Stimulated activated CD4-positive, alpha-beta T cell treated with anti-CD3 and anti-CD28 coated beads, Interleukin-15, amount 100 ng/mL, for 1 hour (primary cell): ENCODE data around the gene SELENOW.
"Not testable (repeated sequence)": the region's sequence is repeated elsewhere in the genome, so short reads cannot be mapped to it uniquely, and the experiment has no call there.

Experiments
- DNase-seq, 2 donors: peaks; one replicate each; pipeline ENCODE4 v3.0.0-alpha.2; 2020; ENCODE audit warnings: low read depth in 1 of 2, low spot score in 1 of 2

The SELENOW gene

DNA sequence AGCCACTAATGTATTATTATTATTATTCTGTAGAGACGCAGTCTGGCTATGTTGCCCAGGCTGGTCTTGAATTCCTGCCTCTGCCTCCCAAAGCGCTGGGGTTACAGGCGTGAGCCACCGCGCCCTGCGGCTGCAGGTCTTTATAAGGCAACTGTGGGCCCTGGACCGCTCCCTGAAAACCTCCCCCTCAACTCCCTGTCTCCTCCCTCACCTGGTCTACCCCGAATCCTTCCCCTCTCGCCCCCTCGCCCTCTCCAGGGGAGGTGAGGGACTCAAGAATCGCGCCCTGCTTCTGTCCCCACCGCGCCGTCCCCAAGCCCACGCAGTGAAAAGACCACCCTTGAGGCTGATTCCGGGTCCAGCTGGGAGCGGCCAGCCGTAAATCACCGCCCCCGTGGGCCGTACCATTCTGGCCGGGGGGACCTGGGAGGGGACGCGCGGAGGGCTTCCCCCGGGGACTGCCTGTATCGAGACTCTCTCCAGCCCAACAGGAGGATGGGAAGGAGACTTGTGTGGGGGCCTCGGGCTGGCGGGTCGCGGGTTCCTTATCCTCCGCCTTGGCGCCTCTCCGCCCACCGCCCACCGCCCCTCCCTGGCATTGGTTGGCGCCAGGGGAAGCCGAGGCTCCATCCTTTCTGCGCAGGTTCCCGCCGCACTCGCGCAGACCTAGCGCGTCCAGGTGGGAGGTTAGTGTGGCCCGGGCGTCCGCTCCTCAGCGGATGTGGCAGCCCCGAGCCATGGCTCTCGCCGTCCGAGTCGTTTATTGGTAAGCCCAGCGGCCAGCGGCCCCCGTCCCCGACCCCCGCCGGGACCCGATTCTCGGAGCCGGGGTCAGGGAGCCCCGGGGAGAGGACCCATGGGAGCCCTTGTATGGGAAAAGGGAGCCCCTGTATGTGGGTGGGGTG lies at the start of gene SELENOW:
SELENOW (plus strand) TSS at position 655 of the 905 bp plus-strand sequence; CDS start at position 738, 83 bp downstream.
- DNase-seq = peak; percentile 62 to 63

DNA sequence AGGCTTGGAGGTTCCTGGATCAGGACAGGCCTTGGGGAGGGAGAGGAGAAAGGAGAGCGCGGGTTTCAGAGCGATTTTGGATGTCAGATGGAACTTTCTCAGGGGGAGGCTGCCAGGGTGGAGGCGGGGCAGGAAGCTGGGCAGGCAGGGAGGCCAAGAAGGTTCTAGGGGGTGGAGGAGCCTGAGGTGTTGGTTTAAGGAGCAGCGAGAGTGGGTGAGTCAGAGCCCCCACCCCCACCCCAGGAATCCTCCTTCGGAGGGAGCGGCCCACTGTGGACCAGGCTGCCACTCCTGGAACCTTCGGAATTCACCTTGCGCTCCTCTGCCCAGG lies 49.1 kb upstream of the SELENOW start:
- DNase-seq = no peak

- peak in 1 of 2 donors; percentile 34 for DNase-seq
Observed at GRCh38 chr19:47729799-47730520, 48.5 kb upstream of the SELENOW start.

- DNase-seq = no peak
Observed at GRCh38 chr19:47730521-47730889, 48.0 kb upstream of the SELENOW start.

- DNase-seq = no peak
Observed at GRCh38 chr19:47730910-47731309, 47.6 kb upstream of the SELENOW start.

DNA sequence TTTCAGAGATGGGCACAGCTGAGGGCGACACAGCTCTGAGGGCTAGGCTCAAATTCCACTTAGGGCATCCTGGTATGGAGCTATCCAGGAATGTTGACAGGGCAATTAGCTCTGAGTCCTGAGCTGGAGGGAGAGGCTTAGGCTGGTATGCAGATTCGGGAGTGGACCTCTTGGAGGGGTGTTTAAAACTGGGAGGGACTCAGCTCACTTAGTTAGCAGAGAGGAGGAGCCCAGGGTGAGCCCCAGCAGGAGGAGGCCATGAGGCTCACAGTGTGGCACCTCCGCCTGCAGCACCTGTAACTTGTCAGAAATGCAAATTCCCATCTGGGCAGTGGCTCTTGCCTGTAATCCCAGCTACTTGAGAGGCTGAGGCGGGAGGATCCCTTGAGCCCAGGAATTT lies 43.4 kb upstream of the SELENOW start:
- DNase-seq = no peak

DNA sequence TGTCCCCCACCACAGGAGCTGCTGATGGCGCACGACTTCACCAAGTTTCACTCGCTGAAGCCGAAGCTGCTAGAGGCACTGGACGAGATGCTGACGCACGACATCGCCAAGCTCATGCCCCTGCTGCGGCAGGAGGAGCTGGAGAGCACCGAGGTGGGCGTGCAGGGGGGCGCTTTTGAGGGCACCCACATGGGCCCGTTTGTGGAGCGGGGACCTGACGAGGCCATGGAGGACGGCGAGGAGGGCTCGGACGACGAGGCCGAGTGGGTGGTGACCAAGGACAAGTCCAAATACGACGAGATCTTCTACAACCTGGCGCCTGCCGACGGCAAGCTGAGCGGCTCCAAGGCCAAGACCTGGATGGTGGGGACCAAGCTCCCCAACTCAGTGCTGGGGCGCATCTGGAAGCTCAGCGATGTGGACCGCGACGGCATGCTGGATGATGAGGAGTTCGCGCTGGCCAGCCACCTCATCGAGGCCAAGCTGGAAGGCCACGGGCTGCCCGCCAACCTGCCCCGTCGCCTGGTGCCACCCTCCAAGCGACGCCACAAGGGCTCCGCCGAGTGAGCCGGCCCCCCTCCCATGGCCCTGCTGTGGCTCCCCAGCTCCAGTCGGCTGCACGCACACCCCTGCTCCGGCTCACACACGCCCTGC lies 37.5 kb upstream of the SELENOW start:
- DNase-seq = no peak

DNA sequence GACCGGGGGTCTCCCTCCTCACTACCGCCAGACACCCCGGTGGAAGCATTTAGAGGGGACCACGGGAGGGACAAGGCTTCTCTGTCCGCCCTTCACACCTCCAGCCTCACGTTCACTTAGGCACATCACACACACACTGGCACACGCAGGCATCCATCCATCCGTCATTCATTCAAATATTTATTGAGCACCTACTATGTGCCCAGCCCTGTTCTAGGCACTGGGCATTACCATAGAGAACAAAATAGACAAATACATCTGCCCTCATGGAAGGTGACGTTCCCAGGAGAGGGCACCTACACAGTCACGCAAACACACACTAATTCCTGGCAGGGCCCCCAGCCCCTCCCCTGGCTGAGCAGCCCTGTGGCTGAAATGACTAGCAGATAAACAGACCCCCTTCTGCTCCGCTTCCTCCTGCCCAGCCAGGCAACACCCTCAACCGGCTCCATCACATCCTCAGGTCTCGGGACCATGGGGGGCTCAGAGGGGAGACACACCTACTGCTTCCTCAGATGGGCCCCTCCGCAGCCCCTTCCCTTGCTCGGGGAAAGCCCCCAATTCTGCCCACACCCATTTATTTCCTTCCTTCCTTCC lies 36.9 kb upstream of the SELENOW start:
- no peak for DNase-seq

DNA sequence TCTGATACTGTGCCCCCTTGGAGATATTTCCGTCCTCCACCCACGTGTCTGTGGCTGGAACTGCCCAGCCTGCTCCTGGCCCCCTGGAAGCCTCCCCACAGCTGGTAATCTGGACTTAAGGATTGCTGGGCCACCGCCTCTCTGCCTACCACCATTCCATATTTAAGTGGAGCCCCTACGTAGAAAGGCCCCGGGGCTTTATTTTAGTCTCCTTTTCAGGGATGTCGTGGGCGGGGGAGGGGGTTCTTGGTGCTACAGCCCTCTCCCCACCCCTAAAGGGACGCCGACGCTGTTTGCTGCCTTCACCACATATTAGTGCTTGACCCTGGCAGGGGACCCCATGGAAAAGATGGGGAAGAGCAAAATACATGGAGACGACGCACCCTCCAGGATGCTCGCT lies 35.9 kb upstream of the SELENOW start:
- no peak for DNase-seq

- DNase-seq = peak; percentile 93 to 94
Observed at GRCh38 chr19:47745010-47745901, 33.2 kb upstream of the SELENOW start, which contains the start of gene NOP53. Gene NOP53 (plus strand): TSS chr19:47745546. CDS start chr19:47745560, 14 bp downstream.

DNA sequence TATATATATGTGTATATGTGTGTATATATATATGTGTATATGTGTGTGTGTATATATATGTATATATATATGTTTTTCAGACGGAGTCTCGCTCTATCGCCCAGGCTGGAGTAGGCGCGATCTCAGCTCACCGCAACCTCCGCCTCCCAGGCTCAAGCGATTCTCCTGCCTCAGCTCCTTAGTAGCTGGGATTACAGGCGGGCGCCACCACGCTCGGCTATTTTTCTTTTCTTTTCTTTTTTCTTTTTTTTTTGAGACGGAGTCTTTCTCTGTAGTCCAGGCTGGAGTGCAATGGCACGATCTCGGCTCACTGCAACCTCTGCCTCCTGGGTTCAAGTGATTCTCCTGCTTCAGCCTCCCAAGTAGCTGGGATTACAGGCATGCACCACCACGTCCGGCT lies 32.4 kb upstream of the SELENOW start:
- DNase-seq = not testable (repeated sequence)

- DNase-seq = no peak
Observed at GRCh38 chr19:47749326-47749725, 29.2 kb upstream of the SELENOW start.

- DNase-seq = no peak
Observed at GRCh38 chr19:47750752-47751151, 27.8 kb upstream of the SELENOW start.

DNA sequence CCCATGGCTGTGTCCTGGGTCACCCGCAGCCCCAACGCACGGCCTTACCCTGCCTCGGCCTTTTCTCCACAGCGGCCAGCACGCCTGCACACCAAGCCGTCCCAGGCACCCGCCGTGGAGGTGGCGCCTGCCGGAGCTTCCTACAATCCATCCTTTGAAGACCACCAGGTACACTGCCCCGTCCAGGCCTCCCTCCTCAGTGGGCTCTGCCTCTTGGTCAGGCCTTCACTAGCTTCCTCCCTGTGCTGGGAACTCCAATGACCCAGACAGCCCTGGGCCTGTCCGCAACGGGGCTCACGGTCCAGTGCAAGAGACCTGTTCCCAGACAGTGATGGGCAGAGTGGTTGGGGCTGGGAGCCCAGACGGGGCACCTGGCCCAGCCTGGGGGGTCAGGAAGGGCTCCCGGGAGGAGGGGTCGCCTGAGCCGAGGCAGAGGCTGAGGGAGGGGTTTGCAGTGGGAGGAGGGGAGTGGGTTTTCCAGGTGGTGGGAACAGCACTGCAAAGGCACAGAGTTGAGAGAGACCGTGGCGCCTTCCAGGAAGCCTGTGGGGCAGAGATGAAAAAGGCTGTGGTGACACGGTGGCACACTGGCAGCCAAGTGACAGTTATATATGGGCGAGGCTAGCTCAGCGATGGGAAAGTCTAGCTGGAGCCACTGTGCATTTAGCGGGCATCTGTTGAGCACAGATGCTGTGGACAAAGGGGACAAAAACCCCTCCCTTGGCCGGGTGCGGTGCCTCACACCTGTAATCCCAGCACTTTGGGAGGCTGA lies 25.9 kb upstream of the SELENOW start:
- DNase-seq = no peak

DNA sequence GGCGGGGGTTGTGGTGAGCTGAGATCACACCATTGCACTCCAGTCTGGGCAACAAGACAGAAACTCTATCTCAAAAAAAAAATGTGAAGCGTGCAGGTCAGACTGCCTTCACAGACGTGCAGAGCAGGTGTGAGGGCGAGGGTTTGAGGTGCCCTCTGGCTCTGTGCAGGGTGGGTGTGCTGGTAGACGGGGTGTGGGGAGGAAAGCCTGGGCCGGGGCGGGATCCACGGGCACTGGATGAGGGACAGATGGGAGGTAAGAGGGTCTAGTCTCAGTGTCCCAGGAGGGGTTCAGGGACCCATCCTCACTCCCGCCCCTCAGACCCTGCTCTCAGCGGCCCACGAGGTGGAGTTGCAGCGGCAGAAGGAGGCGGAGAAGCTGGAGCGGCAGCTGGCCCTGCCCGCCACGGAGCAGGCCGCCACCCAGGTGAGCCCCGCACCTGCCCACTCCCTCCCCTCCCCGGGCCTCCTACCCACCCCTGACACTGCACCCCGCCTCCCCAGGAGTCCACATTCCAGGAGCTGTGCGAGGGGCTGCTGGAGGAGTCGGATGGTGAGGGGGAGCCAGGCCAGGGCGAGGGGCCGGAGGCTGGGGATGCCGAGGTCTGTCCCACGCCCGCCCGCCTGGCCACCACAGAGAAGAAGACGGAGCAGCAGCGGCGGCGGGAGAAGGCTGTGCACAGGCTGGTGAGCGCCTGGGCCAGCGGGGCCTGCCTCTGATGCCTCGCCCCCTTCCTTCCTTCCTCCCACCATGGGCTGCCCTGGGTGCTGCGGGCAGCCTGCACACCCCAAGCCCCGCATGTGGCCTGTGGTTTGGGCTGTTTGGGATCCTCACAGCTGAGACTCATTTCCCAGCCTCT lies 24.1 kb upstream of the SELENOW start:
- DNase-seq = no peak

- no peak for DNase-seq
Observed at GRCh38 chr19:47755065-47755761, 23.3 kb upstream of the SELENOW start.

GRCh38 chr19:47755762-47756626 lies 22.5 kb upstream of the SELENOW start:
- DNase-seq = no peak
